ENCODE results near the gene LRRD1. TPM values are rescaled to one million over a fixed set of nuclear protein-coding genes. Genes with fewer than 3 reads are reported as not detected.

The LRRD1 gene
- total and polyA plus RNA-seq, 2 of the 13 experiments (the other 11 are each of a cell fraction or from before 2014, with no cell fraction given): 0.03 TPM; not detected in 1

GRCh38 chr7:92178928-92179924 is at the start of gene LRRD1 (continued):
- TF ChIP-seq ZNF788 (CRISPR knock-in tag; IDR thresholded peaks at IDR 0.05; ENCODE audit: borderline replicate concordance) (peak; percentile 31; the same call in 1 of the 2 replicates), ZNF749 (CRISPR knock-in tag; IDR thresholded peaks at IDR 0.05; ENCODE audit: borderline replicate concordance) (no peak), ZNF33A (CRISPR knock-in tag; IDR thresholded peaks at IDR 0.05; ENCODE audit: borderline replicate concordance) (no peak), ZBTB33 (CRISPR knock-in tag; IDR thresholded peaks at IDR 0.05) (peak; percentile 61; the same call in 1 of the 2 replicates), FOXC1 (CRISPR knock-in tag; IDR thresholded peaks at IDR 0.05; ENCODE audit: borderline replicate concordance) (no peak; the same call in 1 of the 2 replicates), CREB1 (IDR thresholded peaks at IDR 0.05) (no peak), CREB1 (CRISPR knock-in tag; IDR thresholded peaks at IDR 0.05) (no peak), CREBL2 (CRISPR knock-in tag; IDR thresholded peaks at IDR 0.05; ENCODE audit: borderline replicate concordance) (no peak), ZNF879 (CRISPR knock-in tag; IDR thresholded peaks at IDR 0.05) (no peak), ZNF331 (CRISPR knock-in tag; IDR thresholded peaks at IDR 0.05) (peak; percentile 87), ZNF576 (CRISPR knock-in tag; IDR thresholded peaks at IDR 0.05) (no peak)
- TF ChIP-seq, protein P1, sequence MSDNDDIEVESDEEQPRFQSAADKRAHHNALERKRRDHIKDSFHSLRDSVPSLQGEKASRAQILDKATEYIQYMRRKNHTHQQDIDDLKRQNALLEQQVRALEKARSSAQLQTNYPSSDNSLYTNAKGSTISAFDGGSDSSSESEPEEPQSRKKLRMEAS (IDR thresholded peaks at IDR 0.05): peak; percentile 59; the same call in 1 of the 2 replicates
- TF ChIP-seq, protein P2, sequence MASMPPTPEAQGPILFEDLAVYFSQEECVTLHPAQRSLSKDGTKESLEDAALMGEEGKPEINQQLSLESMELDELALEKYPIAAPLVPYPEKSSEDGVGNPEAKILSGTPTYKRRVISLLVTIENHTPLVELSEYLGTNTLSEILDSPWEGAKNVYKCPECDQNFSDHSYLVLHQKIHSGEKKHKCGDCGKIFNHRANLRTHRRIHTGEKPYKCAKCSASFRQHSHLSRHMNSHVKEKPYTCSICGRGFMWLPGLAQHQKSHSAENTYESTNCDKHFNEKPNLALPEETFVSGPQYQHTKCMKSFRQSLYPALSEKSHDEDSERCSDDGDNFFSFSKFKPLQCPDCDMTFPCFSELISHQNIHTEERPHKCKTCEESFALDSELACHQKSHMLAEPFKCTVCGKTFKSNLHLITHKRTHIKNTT (CRISPR knock-in tag; IDR thresholded peaks at IDR 0.05): no peak
- TF ChIP-seq, protein P3, sequence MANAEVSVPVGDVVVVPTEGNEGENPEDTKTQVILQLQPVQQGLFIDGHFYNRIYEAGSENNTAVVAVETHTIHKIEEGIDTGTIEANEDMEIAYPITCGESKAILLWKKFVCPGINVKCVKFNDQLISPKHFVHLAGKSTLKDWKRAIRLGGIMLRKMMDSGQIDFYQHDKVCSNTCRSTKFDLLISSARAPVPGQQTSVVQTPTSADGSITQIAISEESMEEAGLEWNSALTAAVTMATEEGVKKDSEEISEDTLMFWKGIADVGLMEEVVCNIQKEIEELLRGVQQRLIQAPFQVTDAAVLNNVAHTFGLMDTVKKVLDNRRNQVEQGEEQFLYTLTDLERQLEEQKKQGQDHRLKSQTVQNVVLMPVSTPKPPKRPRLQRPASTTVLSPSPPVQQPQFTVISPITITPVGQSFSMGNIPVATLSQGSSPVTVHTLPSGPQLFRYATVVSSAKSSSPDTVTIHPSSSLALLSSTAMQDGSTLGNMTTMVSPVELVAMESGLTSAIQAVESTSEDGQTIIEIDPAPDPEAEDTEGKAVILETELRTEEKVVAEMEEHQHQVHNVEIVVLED (CRISPR knock-in tag; IDR thresholded peaks at IDR 0.05; ENCODE audit: borderline replicate concordance): 0 out of 2 replicates have a peak, but pooled peaks have one; percentile 28
- TF ChIP-seq, protein P4, sequence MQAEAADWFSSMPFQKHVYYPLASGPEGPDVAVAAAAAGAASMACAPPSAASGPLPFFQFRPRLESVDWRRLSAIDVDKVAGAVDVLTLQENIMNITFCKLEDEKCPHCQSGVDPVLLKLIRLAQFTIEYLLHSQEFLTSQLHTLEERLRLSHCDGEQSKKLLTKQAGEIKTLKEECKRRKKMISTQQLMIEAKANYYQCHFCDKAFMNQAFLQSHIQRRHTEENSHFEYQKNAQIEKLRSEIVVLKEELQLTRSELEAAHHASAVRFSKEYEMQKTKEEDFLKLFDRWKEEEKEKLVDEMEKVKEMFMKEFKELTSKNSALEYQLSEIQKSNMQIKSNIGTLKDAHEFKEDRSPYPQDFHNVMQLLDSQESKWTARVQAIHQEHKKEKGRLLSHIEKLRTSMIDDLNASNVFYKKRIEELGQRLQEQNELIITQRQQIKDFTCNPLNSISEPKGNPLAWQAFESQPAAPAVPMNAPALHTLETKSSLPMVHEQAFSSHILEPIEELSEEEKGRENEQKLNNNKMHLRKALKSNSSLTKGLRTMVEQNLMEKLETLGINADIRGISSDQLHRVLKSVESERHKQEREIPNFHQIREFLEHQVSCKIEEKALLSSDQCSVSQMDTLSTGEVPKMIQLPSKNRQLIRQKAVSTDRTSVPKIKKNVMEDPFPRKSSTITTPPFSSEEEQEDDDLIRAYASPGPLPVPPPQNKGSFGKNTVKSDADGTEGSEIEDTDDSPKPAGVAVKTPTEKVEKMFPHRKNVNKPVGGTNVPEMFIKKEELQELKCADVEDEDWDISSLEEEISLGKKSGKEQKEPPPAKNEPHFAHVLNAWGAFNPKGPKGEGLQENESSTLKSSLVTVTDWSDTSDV (CRISPR knock-in tag; IDR thresholded peaks at IDR 0.05): 0 out of 2 replicates have a peak, but pooled peaks have one; percentile 57

Data from HepG2 (cell line).